HG03097 (cell line): ENCODE results near the gene LRRC4.

Source experiments
- ATAC-seq: cut with Tn5 transposase; IDR thresholded peaks from one replicate; pipeline ENCODE4 v1.9.1; 2021; ENCODE audit not compliant: unreplicated experiment, low FRiP score

The LRRC4 gene

GRCh38 chr7:128059143-128059988, 28.1 kb upstream of the LRRC4 start:
- no peak for ATAC-seq

- no peak for ATAC-seq
Measured at GRCh38 chr7:128057909-128058308, 26.7 kb upstream of the LRRC4 start.

- no peak for ATAC-seq
Measured at GRCh38 chr7:128056901-128057300, 25.7 kb upstream of the LRRC4 start.

DNA sequence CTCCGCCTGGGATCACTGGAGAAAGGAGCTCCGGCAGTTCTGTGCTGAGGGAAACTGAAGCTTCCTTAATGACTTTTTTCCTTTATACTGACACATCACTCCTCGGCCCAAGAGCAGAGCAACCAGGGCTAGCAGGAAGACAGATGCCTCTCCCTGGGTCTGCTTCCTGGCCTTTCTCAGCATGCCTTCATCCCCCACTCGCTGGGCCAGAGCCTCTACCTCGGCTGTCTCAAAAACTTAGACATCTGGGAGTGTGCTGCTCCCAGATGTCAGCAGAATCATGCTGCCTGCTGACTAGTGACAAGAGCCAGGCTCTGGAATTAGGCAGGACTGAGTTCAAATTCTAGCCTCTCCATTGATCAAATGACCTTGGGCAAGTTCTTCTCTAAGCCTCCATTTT, 24.4 kb upstream of the LRRC4 start:
- ATAC-seq = no peak

DNA sequence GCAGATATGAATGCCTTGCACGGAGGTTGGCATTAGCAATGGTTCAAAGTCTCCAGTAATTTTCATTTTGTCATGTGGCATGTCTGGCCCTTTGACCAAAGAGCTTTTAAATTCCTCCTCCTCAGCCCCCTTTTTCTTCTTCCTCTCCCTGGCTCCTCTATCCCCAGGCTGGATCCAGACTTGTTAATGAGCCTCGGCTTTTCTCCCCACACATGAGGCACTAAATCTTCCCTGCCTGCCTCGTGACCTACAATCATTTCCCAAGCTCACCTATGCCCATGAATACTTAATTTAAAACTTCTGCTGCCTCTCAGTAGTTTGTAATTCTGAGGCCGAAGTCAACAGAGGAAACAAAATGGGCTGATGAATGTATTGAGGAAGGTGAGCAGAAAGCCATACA, 23.3 kb upstream of the LRRC4 start:
- ATAC-seq = no peak

DNA sequence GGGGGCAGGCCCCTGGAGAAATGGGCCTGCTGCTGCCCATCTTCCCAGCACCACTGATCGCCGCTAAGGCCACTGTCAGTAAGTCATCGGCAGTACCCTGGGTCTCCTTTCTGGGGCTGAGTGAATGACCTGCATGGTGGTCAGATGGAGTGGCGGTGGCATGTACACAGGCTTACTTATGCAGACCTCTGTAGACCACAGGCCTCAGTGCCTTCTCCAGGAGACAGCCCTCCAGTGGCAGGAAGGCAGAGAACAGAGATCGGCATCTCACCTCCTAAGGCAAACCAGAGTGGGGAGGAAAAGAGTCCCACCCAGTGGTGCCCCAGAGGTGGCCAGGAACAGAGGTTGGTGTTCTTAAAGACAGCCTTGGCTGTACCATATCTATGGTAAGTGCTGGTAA, 22.8 kb upstream of the LRRC4 start:
- no peak for ATAC-seq

DNA sequence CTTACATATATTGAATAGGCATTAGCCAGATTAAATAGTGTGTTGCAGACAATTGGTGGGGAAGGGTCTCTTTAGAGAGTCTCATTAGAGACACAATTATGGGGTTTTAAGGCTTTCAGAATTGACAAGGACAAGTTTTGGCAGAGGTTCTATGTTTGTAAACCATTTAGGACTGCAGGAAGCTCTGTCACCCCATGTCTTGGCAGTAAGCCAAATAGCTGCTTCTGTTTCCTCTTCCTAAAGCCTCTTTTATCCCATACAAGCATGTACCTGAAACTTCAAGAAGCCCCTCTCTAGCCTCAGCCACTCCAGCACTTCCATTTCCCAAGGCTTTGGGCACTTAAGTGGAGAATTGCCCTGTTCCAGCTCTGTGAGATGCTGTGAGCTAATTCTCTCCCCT, 21.8 kb upstream of the LRRC4 start:
- no peak for ATAC-seq

- ATAC-seq = no peak
Measured at GRCh38 chr7:128052404-128052803, 21.2 kb upstream of the LRRC4 start.

DNA sequence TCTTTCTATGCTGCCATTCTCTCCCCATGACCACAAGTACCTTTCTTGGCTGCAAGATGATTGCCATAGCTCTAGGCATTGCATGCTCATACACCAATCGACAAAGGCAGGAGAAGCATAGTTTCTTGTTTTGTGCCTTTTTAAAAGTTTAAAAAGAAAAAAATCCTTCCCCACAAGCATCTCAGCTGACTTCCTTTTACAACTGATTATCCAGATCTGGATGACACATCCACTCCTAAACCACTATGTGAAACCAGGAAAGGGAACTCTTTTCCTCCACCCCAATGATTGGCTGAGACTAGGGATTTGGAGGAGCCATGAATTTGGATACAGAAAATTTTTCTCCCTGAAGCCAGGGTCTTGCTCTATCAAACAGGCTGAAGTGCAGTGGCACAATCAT, 14.5 kb upstream of the LRRC4 start:
- ATAC-seq = no peak

DNA sequence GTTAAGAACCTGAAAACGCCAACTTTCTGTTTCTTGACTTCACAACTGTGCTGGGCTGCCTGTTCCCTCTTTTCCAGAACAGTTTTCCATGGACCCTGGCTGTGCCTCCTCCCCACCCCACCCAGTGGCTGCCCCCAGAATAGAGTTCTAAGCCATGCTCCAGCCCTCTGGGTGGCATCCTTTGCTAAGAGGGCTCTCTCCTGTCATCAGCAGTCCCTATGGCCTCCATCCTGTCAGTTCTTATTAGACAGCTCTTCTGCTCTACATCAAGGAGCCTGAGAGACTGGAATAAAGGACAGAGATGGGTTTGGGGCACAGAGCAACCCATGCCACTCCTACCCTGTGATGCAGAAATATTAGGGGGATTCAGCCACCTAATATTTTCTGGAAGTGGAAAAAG, 13.9 kb upstream of the LRRC4 start:
- no peak for ATAC-seq

DNA sequence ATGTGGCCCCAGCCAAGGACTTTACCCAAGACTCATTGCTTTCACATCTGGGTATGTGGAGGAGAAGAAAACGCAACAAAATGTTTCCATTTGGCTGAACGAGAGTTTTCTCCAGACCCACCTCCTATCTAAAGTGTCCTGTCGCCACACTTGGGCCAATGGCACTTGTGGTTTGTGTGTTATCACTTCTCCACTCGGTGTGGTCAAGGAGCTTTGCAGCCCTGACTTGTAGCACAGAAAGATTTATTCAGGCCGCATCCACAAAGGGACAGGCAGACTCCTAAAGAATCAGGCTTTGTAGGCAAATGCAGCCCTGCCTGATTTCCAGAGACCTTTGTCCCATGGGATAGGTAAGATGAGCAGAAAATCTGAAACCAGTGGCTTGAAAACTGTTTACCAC, 12.8 kb upstream of the LRRC4 start:
- ATAC-seq = no peak

DNA sequence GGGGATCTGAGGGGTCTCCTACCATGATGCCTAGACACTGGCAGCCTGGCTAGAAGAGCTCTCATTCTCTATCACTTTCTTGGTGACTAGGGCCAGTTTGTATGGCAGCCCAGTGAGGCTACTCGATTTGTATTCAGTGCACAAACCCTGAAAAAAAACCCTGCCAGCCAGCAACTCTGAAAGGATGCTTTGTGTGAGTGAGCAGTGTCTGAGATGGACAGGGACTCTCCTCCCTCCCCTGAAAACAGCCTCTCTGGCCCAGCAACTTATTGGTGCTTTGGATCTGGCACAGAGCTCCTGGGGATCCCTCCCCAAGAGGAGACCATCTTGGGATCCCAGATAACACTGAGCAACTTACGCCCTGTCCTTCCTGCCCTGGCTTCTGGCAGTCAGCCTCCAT, 10.8 kb upstream of the LRRC4 start:
- no peak for ATAC-seq

DNA sequence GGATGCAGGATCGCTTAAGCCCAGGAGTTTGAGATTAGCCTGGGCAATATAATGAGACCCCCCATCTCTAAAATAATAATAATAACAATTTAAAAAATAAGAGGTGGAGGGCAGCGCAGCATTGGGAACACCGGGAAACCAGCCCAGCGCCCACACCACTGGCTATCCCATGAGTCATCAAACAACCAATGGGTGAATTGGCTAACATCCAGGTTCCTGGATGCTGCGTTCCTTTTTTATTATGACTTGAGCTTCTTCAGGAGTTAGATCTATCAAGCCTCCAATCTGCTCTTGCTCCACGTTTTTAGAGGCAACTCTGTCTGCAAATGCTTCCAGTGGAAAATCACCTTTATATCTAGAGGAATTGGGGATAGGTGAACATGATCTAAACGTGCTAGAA, 10.0 kb upstream of the LRRC4 start:
- ATAC-seq = no peak

DNA sequence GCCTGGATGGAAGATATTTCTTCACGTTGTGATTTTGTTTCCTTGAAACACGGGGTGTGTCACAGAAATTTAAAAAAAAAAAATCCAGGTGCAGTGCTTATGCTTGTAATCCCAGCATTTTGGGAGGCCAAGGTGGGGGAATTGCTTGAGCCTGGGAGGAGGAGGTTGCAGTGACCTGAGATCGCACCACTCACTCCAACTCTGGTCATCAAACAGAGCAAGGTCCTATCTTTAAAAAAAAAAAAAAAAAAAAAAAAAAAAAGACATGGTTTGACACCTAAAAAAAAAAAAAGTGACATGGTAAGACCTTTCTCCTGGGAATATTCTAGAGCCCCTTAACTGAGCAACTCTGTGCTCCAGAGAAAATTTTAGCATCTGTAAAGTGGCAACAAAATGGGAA, 9.0 kb upstream of the LRRC4 start:
- no peak for ATAC-seq

DNA sequence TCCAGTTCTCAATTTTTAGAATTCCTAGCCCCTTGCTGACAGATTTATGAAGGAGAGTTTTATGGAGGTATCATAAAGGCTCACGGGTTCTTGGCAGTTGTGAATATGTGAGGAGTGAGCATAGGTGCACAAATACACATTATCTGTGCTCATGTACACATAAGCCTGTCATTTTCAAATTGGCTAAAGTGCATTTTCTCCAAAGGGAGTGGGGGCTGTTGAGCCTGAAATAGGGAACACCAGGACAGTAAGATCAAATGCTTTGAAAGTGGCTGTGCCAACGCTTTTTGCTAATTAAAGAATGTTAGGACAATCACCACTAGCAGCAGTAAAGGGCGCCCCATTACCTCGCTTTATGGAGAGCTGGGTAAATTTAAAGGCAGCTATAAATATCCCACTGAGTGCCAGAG, 8.3 kb upstream of the LRRC4 start:
- no peak for ATAC-seq

- ATAC-seq = no peak
Measured at GRCh38 chr7:128037880-128038619, 6.8 kb upstream of the LRRC4 start.

GRCh38 chr7:128037081-128037480, 5.8 kb upstream of the LRRC4 start:
- no peak for ATAC-seq

GRCh38 chr7:128036226-128036940, 5.1 kb upstream of the LRRC4 start:
- ATAC-seq = peak; percentile 36

DNA sequence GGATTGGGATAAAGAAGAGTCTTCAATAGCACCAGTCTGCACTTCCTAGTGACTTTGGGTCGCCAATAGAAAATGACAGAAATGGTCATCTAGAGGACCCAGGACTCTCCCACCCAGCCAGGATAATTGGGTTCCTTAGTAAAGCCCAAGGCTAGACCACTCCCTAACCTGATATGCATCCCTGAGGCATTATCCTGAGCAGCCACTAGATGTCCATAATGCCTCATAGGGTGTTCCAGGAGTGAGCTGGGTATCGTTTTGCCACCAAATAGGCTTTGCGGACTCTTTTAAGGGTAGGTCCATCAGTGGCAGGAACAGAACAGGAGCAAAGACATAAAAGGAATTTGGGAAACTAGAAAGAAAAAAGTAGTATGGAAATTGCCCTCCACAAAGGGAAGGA, 4.5 kb upstream of the LRRC4 start:
- ATAC-seq = no peak

GRCh38 chr7:128034825-128035224, 3.6 kb upstream of the LRRC4 start:
- no peak for ATAC-seq

GRCh38 chr7:128033246-128033645, 2.0 kb upstream of the LRRC4 start:
- no peak for ATAC-seq
